GM19467 (cell line): ENCODE measurements around the gene CTAGE8.
"Not testable (repeated sequence)": the region's sequence is repeated elsewhere in the genome, so short reads cannot be mapped to it uniquely, and the experiment has no call there.

ENCODE experiments used
- ATAC-seq: cut with Tn5 transposase; IDR thresholded peaks from one replicate; pipeline ENCODE4 v1.9.1; 2021; ENCODE audit warnings: mild to moderate bottlenecking, moderate library complexity; ENCODE audit not compliant: unreplicated experiment

CTAGE8 gene, protein sequence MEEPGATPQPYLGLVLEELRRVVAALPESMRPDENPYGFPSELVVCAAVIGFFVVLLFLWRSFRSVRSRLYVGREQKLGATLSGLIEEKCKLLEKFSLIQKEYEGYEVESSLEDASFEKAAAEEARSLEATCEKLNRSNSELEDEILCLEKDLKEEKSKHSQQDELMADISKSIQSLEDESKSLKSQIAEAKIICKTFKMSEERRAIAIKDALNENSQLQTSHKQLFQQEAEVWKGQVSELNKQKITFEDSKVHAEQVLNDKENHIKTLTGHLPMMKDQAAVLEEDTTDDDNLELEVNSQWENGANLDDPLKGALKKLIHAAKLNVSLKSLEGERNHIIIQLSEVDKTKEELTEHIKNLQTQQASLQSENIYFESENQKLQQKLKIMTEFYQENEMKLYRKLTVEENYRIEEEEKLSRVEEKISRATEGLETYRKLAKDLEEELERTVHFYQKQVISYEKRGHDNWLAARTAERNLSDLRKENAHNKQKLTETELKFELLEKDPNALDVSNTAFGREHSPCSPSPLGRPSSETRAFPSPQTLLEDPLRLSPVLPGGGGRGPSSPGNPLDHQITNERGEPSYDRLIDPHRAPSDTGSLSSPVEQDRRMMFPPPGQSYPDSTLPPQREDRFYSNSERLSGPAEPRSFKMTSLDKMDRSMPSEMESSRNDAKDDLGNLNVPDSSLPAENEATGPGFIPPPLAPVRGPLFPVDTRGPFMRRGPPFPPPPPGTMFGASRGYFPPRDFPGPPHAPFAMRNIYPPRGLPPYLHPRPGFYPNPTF

DNA sequence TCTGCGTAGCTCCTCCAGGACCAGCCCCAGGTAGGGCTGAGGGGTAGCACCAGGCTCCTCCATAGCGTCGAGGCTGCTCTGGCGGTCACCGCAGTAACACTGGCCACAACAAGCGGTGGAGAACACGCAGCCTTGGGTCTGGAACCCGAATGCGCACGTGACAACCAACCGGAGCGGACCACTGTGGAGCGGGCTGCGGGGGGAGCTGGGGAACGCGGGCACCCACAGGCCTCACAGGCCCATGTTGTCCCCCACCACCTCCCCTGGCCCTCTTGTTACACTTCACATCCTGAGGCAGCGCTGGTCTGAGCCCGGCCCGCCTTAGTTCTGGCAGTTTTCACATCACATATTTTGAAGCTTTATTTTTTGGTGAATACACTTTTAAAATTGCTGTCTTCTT lies at the start of gene CTAGE8:
Gene CTAGE8, minus strand, starts transcription at position 101 of the 400 bp plus-strand sequence. Its CDS starts 38 bp downstream, at position 63.
- not testable (repeated sequence) for ATAC-seq

DNA sequence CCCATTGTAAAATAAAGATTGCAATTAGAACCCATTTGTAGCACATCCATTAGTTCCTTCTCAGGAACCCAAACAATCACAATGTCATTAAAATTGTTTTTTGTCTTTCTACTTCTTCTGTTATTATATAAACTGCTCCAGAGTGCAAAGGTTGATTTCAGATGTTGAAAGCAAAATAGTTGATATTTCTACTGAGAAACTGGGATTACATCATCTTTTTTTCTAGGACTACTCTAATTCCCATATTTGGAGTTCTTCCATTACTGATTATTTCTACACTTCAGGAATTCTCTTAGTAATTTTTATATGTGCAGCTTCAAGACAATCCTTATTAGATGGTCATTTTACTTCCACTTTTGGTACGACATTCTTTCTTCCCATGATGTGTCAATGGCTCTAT lies 48.4 kb upstream of the CTAGE8 start:
- not testable (repeated sequence) for ATAC-seq

DNA sequence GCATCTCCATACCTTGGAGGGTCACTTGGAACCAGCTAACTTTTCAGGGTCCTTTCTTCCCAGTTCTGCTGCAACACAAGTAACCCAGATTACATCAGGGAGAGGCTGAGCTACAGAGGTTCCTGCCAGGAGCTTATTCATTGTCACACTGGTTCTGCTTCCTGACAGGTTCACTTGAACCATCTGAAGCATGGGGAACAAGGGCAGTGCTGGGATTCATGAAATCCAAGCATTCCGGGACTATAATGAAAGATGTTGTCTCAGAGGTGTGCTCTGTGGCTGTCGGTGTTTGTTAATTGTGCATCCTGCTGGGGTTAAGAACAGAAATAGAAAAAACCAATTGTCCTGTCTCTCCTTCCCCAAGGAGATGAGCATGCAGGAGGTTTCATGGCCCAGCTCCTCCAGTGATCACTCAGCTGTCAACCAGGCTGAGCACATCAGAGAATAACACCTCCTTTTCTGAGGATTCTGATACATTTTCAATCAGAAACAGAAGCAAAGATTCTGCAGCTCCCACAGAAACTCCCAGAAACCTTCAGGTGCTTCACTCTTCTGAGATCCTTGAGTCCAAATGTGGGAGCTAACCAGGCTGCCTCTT lies 42.9 kb upstream of the CTAGE8 start, which contains the start of gene OR2A1:
Gene OR2A1, plus strand, starts transcription at position 548 of the 598 bp plus-strand sequence. CDS start 5,706 bp downstream, outside the sequence.
- ATAC-seq: not testable (repeated sequence)

DNA sequence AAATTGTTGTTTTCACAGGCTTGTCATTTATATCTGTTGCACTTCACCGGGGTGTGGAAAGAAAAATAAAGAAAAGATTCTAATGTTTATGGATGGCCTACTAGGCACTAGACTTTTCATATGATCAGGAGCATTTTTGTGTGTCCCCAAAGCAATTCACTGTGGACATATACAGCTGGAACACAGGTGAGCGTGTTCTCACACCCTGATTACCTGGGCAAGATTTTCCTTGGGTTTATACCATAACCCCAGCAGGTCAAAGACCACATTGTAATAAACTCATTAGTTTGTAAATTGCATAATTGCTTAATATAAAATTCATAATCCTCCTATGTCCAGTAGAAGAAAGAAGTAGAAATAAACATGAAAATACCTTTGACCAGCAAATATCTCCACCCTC lies 42.1 kb upstream of the CTAGE8 start:
- not testable (repeated sequence) for ATAC-seq

DNA sequence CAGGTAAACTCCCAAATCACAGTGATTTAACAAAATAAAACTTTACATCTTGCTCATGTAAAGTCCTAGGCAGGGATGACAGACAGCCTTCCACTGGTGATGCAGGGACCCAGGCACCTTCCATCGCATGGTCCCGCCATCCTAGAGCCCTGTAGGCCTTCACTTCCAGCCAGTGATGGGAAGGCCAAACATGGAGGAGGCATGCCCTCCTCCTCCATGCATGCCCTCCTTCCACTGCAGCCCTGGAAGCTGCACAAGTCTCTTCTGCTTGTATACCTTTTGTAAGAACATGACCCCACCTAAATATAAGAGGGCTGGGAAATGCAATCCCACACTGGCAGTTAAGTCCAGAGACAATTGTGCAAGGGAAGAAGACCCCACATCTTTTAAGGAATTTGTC lies 40.6 kb upstream of the CTAGE8 start:
- ATAC-seq: not testable (repeated sequence)

DNA sequence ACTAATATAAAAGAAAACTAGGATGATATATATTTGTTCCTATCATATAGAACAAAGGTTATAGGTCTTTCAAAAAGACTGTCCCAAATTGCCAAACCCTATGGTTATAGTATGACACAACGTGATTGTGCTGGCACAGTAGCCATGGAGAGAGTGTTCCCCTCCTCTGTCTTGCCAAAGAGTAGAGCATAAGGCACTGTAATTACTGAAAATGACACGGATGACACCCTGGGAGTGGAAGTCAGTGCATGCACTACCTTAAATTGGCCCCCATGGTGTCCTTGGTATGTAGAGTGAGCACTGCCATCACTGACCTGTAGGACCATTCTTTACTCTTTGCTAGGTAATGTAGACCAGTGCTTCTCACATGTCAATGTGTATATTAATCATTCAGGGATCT lies 36.1 kb upstream of the CTAGE8 start:
- ATAC-seq: not testable (repeated sequence)

DNA sequence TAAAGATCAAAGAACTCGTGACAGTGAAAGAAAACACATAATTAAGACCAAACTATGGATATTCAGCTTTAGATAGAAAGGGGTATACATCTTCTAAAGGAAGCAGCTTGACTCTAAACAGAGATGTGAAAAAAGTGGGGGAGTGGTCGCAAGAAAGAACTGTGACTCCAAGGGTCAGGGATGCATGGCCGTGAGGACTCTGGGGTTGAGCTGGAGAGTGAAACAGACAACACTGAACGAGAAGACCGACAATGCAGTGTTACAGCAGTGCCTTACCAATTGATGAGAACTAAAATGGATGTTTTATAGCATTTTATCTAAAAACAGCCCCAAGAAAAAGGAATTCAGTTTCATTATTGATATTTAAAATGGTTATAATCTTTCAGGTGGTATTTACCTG lies 34.5 kb upstream of the CTAGE8 start:
- not testable (repeated sequence) for ATAC-seq

DNA sequence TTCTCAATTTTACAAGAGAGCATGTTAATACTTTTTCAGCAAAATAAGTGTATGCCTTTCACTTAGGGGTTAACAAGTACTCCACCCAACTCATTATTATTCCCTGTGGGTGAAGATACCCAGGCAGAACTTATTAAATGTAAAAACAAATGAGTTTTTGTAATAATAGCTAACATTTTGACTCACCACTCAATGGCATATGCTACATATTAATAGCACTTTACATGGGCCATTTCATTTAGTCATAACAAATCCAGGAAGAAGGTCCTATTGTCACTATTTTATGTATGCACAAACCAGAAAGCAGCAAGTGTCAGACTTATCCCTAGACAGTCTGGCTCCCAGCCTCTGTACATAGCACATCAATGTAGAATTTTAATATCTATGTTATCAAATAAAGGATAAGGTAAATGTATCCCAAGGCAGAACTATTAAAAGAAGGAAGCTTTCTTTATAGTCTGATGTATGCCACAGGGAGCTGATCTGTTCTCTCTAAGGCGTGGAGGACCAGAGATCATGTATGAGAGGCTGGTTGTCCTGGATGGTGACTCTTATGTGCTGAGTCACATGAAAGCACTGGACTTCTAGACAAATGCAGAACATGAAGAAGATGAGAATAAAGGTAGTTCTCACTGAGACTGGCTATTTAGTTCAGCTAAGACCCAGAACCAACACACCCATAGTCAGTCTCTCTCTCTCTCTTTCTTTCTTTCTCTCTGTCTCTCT lies 33.7 kb upstream of the CTAGE8 start:
- ATAC-seq: not testable (repeated sequence)

DNA sequence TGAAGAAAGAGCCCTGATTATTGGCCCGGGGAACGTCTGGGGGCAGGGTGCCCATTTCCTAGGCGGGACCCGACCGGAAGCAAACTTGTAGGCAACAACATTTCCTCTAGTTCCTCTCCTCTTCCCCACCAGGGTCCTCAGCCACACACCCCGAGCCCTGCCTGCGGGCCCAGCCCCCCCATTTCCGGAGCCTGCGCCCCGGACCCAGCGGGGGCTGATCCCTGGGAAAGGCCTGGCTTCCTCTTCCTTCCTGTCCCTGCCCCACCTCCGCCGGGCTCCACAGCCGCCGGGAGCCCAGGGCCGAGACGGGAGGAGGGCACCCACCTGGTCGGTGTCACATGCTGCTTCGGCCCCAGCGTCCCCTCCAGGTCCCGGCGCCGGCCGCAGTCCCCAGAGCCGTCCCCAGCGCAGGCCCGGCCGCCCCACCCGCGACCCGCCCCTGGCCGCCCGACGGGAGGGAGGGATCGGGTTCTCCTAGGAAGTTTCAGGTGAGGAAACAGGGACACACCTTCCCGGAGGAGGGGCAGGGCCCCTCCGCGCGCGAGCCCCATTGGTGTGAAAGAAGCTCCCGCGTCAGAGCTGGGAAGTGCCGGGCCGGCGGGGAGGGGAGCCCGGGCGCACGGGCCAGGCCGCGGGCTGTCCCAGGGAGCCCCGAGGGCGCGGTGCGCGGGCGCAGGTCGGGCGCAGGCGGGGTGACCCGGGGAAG lies 24.9 kb upstream of the CTAGE8 start:
- peak; percentile 74 for ATAC-seq

DNA sequence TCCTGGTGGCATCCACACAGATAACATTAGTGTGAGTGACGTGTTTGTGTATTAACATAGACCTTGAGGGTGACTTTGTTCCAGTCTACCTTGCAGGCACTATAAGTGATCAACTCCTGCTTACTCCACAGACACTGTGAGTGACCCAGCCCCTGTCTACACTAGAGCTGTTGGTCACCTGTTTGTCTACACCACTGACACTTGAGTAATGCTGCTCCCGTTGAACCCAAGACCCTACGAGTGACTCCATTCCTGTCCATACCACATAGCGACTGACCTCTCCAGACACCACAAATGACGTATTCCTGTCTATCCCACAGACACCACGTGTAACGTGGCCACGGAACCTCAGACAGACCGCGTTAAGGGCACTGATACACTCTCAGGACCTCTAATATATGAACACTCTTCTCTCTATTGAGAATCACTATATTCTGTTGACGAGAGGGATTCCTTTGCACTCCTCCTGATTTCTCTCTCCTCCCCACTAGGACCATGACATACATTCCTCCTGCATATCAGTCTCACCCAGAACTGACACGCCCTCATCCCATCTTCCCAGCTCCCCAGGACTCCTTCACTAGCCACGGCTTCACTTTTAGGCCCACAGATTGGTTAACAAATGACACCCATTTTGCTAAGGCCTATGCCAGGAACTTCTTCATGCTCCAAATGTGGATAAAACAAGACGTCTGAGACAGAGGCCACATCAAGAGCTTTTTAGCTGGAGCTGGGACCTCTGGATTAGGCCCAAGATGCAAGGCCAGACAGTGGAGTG lies 23.5 kb upstream of the CTAGE8 start:
- ATAC-seq: not testable (repeated sequence)

DNA sequence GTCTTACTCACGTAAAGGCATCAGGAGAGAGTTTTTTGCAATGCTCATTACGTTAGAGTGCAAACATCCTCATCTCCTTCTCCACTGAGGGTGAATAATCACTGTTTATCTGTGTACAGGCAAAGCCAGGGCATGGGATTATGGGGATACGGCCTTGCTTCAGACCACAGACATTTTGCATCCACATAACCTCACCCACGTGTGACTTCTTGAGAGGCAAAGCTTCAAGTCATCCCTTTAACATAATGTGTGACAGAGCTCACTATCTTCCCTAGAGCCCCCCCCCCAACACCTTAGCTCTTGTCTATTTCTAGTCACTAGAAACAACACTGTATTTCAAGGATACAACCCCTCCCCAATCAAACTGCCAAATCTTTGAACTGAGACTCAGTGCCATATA lies 22.5 kb upstream of the CTAGE8 start:
- not testable (repeated sequence) for ATAC-seq

DNA sequence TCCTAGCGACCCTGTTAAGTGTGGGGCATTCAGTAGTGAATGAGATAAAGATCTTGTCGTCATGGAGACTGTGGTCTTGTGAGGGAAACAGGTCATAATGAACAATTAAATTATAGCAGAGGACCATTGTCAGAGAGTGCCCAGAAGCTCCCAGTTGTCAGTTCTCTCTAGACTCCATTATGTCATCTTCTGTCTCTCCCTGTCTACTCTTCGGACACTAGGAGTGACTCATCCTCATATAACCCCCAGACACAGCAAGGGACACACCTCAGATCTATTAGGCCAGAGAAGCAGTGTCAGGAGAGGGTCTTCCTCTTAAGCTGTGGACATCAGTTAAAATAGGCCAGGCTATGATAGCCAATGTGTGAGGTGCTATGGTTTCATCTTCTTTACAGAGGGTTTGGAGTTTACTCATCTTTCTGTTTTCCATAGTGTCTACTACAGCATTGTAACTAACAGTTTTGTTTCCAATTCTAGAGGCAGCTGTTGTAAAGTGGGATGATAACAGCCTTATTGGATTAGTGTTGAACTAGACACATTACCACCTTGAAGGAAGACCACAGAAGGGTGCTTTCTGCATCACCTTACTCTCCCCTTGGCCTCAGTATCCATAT lies 18.2 kb upstream of the CTAGE8 start:
- not testable (repeated sequence) for ATAC-seq

DNA sequence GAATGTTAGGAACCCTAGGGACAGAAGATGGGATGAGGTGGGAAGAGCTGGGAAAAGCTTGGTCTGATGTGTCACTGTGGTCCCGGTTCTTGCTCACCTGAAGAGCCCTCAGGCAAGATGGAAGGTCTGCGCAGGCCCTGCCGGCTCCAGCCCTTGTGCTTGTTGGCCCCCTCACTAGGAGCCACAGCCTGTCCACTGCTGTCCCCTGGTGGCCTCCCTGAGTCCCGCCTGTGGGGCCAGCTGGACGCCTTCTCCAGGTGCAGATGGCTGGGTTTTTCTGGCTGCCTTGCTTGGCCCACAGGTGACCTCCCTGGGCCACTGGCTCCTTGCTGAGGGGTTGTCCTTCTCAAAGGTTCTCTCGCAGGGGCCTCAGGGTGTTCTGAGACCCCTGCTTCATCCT lies 14.6 kb upstream of the CTAGE8 start:
- ATAC-seq: not testable (repeated sequence)

DNA sequence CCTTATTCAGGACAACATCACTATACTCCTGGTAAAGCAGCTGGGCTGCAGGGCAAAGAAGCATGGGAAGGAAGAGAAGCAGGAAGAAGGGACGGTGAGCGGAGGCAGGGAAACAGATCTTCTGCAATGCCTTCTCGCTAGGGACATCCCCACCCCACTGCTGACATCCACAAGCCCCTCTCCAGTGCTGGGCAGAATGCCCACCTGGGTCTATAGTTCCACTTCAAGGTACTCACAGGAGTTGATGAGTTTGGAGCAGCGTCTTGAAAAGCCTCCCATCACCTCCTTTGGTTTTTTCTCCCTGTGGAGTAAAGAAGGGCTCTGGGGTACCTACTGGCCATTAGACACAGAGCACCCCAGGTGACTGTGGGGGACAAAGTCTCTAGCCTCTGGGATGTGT lies 13.4 kb upstream of the CTAGE8 start:
- ATAC-seq: not testable (repeated sequence)

DNA sequence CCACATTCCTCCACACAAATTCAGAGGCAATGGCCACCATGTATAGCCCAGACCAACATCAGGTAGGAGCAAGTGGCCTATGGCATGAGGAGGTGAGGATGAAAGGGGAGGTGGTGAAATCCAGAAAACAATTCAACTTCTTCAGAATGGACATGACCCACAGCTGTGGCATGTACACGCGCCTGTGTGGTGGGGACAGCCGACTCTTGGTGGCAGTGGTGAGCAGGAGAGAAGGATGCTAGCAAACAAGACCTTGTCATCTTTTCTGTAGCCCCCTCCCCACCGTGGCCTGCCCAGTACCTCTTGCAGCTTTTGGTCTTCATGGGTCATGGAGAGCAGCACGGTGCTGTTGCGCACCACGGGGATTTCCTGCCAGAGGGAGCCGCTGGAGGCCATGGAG lies 12.9 kb upstream of the CTAGE8 start:
- ATAC-seq: not testable (repeated sequence)

DNA sequence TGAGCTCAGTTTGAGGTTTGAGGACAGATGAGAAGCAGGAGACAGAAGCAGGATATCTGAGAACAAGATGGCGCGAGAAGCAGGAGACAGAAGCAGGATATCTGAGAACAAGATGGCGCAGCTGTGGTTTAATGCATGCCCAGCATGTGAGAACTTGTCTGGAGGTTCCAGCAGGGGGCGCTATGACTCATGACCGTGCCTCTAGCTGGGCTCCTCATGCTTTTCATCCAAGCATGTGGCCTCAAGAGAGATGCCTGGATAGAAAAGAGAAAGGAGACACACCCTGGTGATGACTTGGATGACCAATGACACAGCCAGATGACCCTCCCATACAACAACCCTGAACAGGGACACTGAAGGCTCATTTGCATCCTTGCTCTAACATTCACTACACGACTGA lies 10.9 kb upstream of the CTAGE8 start:
- not testable (repeated sequence) for ATAC-seq

DNA sequence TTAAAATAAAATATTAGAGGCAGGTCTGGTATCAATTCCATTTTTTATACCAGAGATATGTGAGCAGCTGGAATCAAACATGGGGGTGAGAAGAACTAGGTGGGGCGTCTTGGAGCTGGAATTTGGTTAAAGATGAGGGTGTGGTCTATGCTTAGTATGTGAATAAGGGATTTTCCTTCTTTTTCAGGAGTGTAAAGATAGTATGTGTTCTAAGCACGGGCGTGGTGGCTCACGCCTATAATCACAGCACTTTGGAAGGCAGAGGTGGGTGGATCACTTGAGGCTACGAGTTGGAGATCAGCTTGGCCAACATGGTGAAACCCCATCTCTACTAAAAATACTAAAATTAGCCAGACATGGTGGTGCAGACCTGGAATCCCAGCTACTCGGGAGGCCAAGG lies 6.2 kb upstream of the CTAGE8 start:
- ATAC-seq: not testable (repeated sequence)

DNA sequence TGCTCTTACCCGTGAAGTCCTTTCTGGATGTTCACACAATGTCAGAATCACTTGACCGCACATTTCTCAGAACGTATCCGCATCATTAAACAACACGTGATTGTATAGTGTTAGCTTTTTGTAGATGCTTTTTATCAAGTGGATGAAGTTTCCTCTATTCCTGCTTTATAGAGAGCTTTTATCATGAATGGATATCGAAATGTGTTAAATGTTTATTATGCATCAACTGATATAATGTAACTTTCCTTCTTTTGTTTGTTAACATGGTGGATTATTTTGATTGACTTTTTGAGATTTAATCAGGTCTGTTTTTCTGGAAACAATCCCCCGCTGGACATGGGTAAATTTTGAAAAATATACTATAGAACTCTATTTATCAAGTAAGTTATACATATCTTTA lies 4.4 kb downstream of the CTAGE8 start, which contains the start of gene OR2A7:
Gene OR2A7, minus strand, starts transcription at position 101 of the 400 bp plus-strand sequence. CDS start 5,164 bp downstream, outside the sequence.
- not testable (repeated sequence) for ATAC-seq

DNA sequence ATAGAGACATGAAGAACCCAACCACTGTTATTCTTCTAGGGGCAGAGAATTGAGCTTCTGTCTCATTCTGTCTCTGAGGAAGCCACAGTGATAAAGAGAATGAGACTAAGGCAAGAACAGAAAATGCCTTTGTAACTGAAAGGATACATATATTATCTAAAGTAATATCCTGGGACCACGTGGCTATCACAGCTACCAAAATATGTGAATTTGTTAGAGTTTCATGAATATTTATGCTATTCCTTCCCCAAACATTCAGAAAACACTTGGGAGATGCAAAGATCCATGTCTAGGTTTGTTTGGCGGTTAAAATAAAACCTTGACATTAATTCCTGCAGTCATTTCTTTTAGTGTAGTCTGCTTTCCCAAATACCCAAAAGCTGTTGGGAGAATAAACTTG lies 7.0 kb downstream of the CTAGE8 start:
- not testable (repeated sequence) for ATAC-seq
